Raji (cell line): ENCODE results near the gene BAIAP2L1.

Experiments used
- POLR2A ChIP-seq: IDR thresholded peaks from 2 replicates; pipeline ENCODE4 v1.6.1; 2011; ENCODE audit warnings: low read depth, low read length, control low read depth; ENCODE audit not compliant: insufficient read depth

BAIAP2L1 gene

DNA sequence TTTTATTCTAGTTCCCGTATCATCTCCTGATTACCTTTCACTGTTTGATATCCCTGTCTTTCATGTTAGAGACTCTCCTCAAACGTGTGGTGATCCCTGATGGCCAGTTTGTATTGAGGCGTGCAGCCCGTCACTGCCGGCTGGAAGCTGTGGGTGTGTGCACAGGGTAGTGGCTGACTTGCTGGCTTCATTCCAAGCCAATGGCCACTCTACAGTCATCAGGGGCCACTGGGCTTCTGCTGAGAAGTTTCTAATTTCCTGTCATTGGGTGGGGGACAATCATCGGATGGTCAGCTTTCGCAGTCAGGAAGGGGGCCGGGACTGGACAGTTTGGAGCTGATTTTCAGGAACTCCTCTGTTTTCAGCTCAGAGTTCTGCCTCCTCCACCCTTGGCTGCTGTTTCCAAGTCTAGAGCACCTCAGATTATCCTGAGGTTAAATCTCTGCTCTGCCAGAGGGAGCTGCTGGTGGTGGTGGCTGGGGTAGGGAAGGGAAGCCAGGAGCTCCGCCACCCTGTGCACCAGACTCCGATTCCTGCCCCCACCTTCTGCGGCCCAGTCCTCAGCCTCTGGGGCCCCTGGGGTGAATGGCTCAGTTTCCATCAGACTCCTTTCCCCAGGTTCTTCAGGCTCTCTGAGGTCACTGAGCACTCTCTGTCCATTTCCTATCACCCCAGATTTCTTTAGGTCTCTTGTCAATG, 34.9 kb downstream of the BAIAP2L1 start:
- no peak for TF ChIP-seq POLR2A

DNA sequence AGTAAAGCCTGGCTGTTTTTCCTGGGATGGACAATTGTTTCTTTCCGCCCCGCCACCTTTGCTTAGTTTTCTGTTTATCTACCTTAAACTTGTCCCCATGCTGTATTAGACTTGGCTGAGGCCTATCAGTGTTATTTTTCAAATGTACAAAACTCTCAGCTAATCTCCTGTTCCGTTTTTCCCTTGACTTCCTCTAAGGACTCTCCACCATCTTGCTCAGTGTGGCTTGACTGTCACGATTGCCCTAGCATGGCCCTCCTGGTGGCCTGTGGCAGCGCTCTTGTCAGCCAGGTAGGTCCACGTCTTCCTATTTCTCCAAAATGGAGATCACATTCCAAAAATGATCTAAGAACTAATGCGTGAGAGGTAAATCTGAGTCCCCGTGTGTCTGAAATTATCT, 36.7 kb downstream of the BAIAP2L1 start:
- TF ChIP-seq POLR2A = no peak

DNA sequence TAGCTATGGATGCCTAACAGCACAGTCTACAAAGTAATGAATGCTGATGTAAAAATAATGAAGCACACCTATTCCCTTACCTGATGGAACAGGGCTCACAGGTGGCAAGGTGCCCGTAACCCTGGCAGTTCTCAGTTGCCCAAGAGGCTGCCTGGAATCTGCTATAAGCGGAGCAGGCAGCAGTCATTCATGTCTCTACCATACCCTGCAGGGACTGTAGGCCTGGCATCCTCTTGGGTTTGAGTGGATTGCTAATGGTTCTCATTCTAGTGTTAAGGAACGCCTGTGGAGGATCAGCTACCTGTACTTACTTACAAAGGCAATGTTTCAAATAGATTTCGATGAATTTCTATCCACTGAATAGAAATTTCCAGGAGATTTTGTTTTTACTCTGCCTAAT, 38.4 kb downstream of the BAIAP2L1 start:
- no peak for TF ChIP-seq POLR2A

DNA sequence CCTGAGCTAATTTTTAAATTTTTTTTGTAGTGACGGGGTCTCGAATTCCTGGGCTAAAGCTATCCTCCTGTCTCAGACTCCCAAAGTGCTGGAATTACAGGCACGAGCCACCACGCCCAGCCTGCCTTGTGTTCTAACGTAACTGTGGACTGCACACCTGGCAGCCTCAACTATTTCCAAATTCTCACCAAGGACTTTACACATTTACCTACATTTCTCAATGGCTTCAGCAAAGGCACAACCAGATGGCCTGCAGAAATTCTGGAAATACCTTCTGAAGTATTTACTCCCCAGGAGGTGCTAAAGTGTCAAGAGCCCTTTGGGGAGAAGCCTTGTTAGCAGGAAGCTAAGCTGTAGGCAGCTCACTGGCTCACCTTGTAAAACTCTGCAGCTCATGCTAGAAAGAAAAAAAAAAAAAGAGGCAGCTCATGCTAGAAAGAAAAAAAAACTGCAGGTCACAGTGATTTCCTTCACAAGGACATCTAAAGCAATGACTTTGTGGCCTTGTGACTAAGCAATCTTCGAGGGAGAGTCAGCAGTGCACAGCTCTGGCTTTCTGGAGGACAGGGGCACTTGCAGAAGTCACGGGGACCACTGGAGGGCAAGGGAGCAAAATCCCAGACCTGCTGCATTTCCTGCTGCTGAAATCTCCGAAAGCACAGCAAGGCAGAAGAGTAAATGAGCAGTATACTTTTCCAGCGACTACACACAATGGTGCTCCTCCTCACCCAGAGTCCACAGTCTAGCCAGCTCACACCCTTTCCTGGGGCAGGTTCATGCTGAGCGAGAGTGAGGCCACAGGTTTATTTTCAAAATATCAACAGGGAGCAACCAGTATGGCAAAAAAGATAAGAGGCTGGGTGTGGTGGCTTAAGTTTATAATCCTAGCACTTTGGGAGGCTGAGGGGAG, 40.4 kb downstream of the BAIAP2L1 start:
- TF ChIP-seq POLR2A = no peak

DNA sequence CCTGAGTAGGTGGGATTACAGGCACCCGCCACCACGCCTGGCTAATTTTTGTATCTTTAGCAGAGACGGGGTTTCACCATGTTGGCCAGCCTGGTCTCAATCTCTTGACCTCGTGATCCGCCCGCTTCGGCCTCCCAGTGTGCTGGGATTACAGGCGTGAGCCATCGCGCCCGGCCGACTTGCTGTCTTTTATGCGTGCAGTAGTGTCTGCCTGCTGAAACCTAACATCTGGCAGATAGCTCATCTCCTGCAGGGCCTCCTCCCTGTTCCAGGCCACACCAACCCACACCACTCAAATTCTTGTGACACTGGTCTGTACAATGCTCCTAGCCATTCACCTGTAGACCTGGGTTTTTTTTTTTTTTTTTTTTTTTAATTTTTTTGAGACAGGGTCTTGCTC, 41.5 kb downstream of the BAIAP2L1 start:
- no peak for TF ChIP-seq POLR2A

DNA sequence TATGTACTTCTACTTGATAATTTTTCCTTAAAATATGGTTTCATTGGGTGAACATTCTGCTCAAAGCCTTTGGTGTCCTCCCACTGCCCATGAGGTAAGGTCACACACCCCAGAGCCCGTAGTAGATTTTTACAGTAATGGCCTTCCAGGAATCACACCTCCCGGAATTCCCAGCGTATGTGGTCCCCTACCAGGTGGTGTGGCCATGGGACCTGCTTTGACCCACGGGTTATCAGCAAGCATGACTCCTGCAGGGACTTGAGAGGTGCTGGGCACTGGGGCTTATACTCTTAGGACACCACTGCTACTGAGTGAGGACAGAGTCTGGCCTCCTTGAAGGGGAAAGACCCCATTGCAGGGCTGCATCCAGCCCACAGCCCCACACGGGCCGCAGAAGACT, 42.2 kb downstream of the BAIAP2L1 start:
- no peak for TF ChIP-seq POLR2A

DNA sequence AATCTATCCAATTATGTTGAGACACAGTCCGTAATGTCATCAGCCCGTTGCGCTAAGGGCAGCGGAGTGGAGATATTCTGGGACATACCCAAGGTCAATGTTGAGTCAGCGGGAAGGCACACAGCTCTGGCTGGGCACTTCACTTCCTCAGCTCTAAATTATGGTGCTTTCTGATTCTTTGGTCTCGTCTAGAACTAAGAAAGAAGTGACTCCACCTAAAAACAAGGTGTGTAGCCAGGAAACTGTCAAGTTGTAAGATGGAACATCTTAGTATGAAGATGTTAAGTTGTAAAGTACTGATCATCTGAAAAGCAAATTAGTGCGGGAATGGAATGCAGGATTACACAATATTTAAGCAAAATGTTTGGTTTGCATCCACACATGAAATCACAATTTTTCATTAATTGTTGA, 43.1 kb downstream of the BAIAP2L1 start:
- no peak for TF ChIP-seq POLR2A

DNA sequence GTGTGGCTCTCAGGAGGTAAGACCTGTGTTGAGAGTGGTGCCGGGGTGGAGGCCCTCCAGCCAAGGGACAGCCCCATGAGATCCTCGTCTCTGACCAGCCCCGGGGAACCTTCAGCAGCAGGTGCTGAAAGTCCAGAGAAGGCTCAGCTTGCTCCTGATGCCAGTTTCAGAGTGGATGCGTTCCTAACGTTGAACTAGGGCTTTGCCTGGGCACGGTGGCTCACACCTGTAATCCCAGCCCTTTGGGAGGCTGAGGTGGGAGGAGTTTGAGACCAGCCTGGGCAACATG, 45.7 kb downstream of the BAIAP2L1 start:
- no peak for TF ChIP-seq POLR2A

DNA sequence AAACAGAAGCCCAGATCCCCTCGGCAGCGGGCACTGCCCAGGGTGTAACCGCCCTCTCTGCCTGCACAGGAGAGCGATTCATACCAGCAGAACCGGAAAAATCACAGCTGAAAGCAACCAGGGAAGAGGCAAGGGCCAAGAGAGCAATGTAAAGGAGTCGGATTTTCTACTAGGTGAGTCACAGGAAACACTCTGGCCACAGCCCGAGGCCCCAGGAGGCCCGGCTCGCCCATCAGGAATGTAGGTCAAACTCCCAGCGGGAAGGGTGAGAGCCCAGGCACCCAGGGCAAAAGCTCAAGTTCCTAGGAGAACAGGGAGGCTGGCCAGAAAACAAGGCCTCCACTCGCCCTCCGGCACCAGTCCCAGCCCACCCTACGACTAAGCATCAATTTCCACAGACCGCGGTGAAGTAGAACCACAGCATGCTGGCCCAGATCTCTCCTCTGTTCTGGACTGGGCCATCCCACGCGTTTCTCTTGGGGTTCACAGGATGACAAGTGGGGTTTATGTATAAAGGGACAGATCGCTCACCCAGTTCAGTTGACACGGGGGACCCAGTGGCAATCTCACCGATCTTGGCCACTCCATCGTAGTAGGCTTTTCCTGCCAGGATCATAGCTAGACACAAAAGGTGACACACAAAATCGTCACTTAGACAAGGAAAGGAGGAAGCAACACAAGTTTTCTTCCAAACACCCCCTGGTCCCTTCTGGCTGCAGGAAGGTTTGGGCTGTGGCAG, 46.2 kb downstream of the BAIAP2L1 start:
- TF ChIP-seq POLR2A = no peak

DNA sequence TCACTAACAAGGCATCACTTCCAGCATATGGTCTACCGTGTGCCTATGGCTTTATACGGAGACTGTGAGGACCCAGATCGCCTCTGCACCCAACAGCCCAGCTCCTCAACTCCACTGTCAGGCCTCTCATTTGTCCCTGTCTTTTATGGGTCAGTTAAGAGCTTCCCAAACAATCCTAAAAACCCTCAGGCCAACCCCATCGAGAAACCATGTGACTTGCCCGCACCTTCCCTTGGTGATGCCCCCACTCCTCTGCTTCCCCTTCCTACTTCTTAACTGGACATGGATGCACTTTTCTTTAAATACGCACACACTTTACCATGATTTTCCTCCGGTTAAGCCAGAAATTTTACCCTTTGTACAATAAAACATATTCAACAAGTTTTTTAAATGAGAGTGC, 46.8 kb downstream of the BAIAP2L1 start:
- TF ChIP-seq POLR2A = no peak

DNA sequence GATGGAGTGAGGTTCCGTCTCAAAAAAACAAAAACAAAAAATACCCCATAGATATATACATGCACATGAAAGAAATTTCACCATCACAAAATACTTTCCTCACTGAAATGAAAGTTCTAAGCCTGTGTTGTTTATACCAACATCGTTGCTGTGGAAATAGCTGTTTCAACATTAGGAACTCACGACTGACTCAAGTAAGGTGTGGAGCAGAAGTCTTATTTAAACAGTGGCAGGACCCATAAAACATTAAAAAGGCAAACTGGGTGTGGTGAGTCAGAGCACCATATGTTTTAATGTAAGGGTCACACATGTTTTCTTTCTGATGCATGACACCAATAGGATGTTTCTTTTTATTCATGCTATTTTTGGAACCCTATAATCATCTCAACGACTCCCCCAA, 48.3 kb downstream of the BAIAP2L1 start:
- TF ChIP-seq POLR2A = no peak

DNA sequence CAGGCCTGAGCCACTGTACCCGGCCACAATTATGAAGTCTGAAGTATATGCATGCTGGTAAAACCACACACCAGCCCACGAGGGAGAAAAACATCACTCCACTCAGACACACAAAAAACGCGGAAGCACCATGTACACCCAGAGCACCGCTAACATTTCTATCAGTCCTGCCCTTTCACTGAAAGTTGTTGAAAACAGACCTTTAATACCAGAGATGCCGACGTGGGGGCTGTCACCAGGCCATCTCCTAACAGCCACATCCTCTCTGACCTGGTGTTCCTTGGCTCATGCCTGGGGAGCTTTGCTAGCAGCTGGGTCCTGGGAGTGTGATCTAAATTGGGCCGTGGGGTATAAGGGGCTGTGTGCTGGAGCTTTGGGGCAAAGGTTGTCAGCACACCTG, 49.8 kb downstream of the BAIAP2L1 start:
- TF ChIP-seq POLR2A = no peak

DNA sequence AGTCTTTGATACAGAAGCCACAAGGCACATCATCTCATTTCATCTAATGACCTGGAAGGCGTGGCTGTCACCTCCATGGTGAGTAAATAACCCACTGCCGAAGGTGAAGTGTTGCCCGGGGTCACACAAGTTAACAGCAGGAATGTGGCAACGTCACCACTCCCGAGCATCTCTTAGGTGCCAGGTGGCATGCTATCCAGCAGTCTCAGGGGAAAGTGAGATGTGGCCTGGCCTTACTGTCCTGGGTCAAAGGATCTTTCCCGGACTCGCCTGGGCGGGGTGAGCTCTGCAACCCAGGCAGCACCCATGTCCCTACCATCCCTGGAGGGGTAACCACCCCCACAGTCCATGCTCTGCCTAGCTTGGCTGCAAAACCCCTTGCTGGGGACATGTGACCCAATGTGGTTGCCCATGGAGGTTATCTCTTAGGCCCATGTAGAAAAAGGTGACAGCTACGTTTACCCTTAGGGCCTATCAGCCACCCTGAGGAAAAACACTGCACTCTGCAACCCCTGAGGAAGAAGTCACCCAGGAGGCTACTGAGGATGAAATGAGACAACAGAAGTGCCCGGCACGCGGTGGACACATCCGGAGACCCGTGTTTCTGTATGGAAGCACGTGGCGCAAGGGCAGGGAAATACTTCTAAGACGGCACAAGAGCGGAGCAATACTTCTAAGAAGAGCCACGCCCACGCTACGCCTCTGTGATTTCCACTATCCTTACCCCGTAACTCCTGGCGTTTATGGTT, 52.0 kb downstream of the BAIAP2L1 start:
- no peak for TF ChIP-seq POLR2A

DNA sequence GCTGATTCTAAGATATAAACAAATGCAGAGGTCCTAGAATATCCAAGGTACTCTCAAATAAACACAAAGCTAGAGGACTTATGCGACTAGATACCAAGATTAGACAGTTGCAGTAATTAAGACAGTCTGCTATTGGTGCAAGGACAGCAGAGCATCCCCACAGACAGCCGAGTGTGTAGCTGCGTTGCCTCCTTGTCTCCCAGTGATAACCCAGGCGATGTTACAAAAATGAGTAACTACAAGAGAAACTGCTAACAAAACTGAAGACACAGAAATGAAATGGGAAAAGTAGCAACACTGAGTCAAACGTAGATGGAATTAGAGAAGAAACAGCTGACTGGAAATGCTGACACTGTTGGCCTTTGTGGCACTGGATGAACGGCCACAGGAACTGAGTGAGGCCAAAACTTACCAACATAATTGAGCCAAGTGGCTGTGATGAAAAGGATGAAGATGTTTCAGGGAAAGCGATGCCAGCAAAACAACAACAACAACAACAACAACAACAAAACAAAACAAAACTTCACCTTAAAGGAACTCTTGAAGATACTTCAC, 54.3 kb downstream of the BAIAP2L1 start:
- no peak for TF ChIP-seq POLR2A

DNA sequence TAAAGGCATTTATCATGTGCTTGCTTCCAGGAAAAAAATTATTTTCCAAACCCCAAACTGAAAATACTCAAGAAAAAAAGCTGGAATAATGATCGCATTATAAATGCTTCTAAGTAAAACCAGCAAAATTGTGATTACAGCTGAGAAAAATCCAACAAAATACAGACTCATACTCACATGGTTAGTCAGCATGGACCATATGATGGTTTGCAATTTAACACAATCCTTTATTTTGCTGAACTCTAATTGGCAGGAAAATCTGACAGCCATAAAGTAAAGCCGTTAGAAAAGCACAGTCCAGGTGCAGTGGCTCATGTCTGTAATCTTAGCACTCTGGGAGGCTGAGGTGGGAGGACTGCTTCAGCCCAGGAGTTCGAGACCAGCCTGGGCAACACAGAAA, 59.8 kb downstream of the BAIAP2L1 start:
- TF ChIP-seq POLR2A = no peak
